ENCODE results near the gene ZNF791.
"Not testable (repeated sequence)": the region's sequence is repeated elsewhere in the genome, so short reads cannot be mapped to it uniquely, and the experiment has no call there.

Gene ZNF791

GRCh38 chr19:12610540-12611360 is at the start of gene ZNF791, which contains the start of gene ZNF490:
ZNF791 (plus strand) TSS chr19:12610920; CDS start chr19:12611080, 160 bp downstream.
ZNF490 (minus strand) TSS chr19:12610813; CDS start chr19:12610680, 133 bp downstream.
- DNase-seq = peak; percentile 100

- peak; percentile 94 for DNase-seq
Measured at GRCh38 chr19:12564016-12564664, 46.6 kb upstream of the ZNF791 start.

- DNase-seq = not testable (repeated sequence)
Measured at GRCh38 chr19:12566380-12566779, 44.3 kb upstream of the ZNF791 start.

GRCh38 chr19:12567951-12568350 is 42.8 kb upstream of the ZNF791 start:
- no peak for DNase-seq

- DNase-seq = peak; percentile 35
Measured at GRCh38 chr19:12574036-12574435, 36.7 kb upstream of the ZNF791 start.

GRCh38 chr19:12578641-12579040 is 32.1 kb upstream of the ZNF791 start:
- DNase-seq = no peak

GRCh38 chr19:12580180-12580694 is 30.5 kb upstream of the ZNF791 start:
- no peak for DNase-seq

GRCh38 chr19:12581100-12581499 is 29.6 kb upstream of the ZNF791 start:
- DNase-seq = no peak

GRCh38 chr19:12596485-12596884 is 14.2 kb upstream of the ZNF791 start:
- DNase-seq = no peak

GRCh38 chr19:12596927-12597548 is 13.7 kb upstream of the ZNF791 start:
- DNase-seq = no peak

GRCh38 chr19:12597594-12597993 is 13.1 kb upstream of the ZNF791 start:
- DNase-seq = no peak

- no peak for DNase-seq
Measured at GRCh38 chr19:12603714-12604113, 7.0 kb upstream of the ZNF791 start.

GRCh38 chr19:12606796-12607195 is 3.9 kb upstream of the ZNF791 start:
- no peak for DNase-seq

- DNase-seq = no peak
Measured at GRCh38 chr19:12607631-12608030, 3.1 kb upstream of the ZNF791 start.

GRCh38 chr19:12611361-12611699 is 610 bp downstream of the ZNF791 start:
- DNase-seq = peak; percentile 95

GRCh38 chr19:12617646-12618045 is 6.9 kb downstream of the ZNF791 start:
- no peak for DNase-seq

GRCh38 chr19:12621253-12622024 is 10.7 kb downstream of the ZNF791 start:
- peak; percentile 22 for DNase-seq

GRCh38 chr19:12623361-12624031 is 12.8 kb downstream of the ZNF791 start:
- no peak for DNase-seq

GRCh38 chr19:12626958-12627357 is 16.2 kb downstream of the ZNF791 start:
- DNase-seq = no peak

GRCh38 chr19:12628040-12629022 is 17.6 kb downstream of the ZNF791 start:
- DNase-seq = peak; percentile 19

- no peak for DNase-seq
Measured at GRCh38 chr19:12629215-12629614, 18.5 kb downstream of the ZNF791 start.

All from NCI-H82 (cell line).